ENCODE measurements around the gene SH3GL1.

- TF ChIP-seq CTCF (IDR thresholded peaks at IDR 0.05): peak; percentile 70 to 99 (median 94)
- TF ChIP-seq POLR2A (IDR thresholded peaks at IDR 0.05): peak; percentile 86 to 88
These were observed at the start of gene SH3GL1 for GRCh38 chr19:4400135-4400936.
